Fibroblast of lung (primary cell): Measurements from ENCODE around the gene GRIK4.

Experiments used
- CTCF ChIP-seq, 2 donors: IDR thresholded peaks in 1 of 2; conservative IDR thresholded peaks in 1 of 2; 1 replicate in 1 of 2; 2 replicates in 1 of 2; pipeline ENCODE4 v1.5.1; 2011 to 2012; ENCODE audit warnings: low read length in 2 of 2, control low read depth in 1 of 2, inconsistent platforms in 1 of 2, low read depth in 1 of 2, mild to moderate bottlenecking in 1 of 2
- EZH2 ChIP-seq: IDR thresholded peaks from 2 replicates; pipeline ENCODE4 v1.5.1; 2012; ENCODE audit warnings: low read length, control low read depth, mild to moderate bottlenecking; ENCODE audit errors: missing control alignments

DNA sequence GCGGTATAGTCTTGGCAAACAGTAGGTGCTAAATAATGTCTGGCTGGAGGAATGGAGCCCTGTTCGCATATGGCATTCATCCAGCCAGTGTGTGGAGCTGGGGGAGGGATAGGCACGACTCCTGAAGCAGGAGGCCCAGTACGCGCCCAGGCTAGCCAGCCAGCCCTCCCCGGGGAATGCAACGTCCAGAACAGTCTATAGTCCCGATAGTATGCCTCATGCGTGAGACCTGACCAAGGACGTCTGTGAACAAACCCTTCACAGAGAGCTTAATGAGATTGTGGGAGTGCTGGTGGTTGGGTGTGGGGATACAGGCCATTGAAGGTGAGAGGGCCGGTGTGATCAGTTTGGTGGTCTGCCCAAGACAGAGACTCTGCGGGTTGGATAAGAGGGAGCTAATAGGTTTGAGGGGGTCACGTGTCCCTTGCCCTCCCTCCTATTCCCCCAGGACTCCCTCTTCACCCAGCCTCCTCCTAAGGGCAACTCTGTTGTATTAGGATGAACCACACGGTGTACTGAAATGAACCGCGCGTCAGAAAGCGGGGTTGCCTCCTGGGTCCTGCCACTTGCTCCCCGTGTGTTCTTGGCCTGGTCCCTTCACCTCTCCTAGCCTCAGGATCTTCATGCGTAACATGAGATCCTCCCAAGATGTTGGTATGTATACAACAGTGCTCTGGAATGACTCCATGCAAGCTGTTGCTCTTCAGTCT, 987 bp upstream of the GRIK4 start:
- no peak for TF ChIP-seq CTCF (conservative IDR thresholded peaks at IDR 0.05 in 1 of 2, IDR thresholded peaks at IDR 0.05 in 1 of 2; ENCODE audit: low read depth in 1 of 2, low read length in 2 of 2)
- no peak for TF ChIP-seq EZH2
